Peyer's patch (tissue), 4 donors: ENCODE results near the gene DDX31.

Experiments
- POLR2A ChIP-seq, 2 donors: fragments of 450-650 bp; IDR thresholded peaks; one replicate each; pipeline ENCODE4 v1.5.1; 2017; ENCODE audit warnings: antibody characterized with exemption in 2 of 2, mild to moderate bottlenecking in 2 of 2, moderate library complexity in 2 of 2
- TF ChIP-seq, protein P1 (sequence below), 6 experiments: fragments of 450-650 bp in 4 of 6; fragments of 200-600 bp in 2 of 6; sonication (generic) in 1 of 6; IDR thresholded peaks; one replicate each; pipeline ENCODE4 v1.5.1; 2017 to 2019; ENCODE audit warnings: antibody characterized with exemption in 6 of 6, mild to moderate bottlenecking in 3 of 6, moderate library complexity in 1 of 6

DNA sequence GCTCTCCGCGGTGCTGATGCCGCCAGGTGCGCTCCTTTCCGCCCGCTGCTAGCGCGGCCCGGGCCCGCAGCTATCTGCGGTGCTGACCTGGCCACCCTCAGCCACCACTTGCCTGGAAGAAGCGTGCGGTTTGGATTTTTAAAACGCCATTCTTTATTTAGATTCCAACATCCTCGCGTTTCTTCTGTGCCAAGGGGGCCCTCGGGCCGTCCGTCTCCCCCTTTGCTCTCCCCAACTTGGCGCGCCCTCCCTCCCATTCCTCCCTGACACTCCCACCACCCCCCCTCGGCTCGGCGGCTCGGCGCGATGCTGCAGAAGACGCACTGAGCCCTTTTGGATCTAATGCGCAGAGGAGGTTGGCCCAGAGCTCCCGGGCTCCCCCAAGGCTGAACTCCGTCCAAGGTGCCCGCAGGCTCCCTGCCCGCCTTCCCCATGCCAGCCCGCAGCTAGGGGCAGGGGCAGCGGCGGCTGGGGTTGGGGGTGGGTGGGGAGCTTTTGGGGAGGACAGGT lies 87.5 kb downstream of the DDX31 start, which contains the start of gene BARHL1:
- TF ChIP-seq, protein P1, sequence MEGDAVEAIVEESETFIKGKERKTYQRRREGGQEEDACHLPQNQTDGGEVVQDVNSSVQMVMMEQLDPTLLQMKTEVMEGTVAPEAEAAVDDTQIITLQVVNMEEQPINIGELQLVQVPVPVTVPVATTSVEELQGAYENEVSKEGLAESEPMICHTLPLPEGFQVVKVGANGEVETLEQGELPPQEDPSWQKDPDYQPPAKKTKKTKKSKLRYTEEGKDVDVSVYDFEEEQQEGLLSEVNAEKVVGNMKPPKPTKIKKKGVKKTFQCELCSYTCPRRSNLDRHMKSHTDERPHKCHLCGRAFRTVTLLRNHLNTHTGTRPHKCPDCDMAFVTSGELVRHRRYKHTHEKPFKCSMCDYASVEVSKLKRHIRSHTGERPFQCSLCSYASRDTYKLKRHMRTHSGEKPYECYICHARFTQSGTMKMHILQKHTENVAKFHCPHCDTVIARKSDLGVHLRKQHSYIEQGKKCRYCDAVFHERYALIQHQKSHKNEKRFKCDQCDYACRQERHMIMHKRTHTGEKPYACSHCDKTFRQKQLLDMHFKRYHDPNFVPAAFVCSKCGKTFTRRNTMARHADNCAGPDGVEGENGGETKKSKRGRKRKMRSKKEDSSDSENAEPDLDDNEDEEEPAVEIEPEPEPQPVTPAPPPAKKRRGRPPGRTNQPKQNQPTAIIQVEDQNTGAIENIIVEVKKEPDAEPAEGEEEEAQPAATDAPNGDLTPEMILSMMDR (IDR thresholded peaks at IDR 0.05): no peak
- TF ChIP-seq POLR2A (IDR thresholded peaks at IDR 0.05): no peak
